ENCODE measurements around the gene RPL36. TPM values are rescaled to one million over a fixed set of nuclear protein-coding genes. Genes with fewer than 3 reads are reported as not detected.

Gene RPL36
- total and polyA plus RNA-seq, 9 of the 15 experiments (the other 6 are each of a cell fraction or from before 2014, with no cell fraction given), result 350 to 3,412 (median 1,507) TPM

DNA sequence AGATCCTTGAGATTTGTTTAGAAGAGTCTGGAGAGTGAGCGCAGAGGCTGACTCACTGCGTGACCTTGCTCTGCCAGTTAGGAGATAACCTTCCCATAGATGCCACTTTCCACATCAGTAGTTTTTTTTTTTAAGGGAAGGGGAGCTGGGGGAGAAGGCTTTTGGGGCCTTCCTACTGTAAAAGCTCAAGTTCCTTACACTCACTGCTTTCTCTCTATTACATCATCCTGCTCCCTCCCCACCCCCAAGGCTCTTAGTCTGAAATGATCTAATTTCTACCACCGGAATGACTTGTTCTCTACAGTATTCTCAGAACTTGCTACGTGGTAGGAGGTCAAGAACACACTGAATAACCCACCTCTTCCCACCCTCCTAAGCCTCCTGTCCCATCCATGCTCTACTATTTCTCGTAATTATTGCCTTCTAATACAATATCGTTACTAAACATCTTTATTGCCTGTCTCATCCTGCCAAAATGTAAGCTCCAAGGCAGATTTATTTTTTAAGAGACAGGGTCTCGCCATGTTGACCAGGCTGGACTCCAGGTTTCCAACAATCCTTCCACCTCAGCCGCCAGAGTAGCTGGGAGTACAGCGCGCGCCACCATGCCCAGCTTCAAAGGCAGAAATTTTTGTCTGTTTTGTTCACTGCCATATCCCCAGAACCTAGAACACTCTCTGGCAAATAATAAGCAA is 28.6 kb downstream of the RPL36 start (continued):
- TF ChIP-seq ZNF311 (CRISPR knock-in tag; IDR thresholded peaks at IDR 0.05) (0 out of 2 replicates have a peak, but pooled peaks have one; percentile 21), ZNF253 (CRISPR knock-in tag; conservative IDR thresholded peaks at IDR 0.05) (no peak), PHF20 (IDR thresholded peaks at IDR 0.05; ENCODE audit: partially characterized antibody) (no peak), GTF2F1 (IDR thresholded peaks at IDR 0.05; ENCODE audit: low read depth, low read length) (no peak), PCBP1 (IDR thresholded peaks at IDR 0.05; ENCODE audit: low read depth, low read length, poor library complexity, severe bottlenecking) (no peak), BACH1 (tag; IDR thresholded peaks at IDR 0.05) (peak; percentile 70; the same call in 1 of the 2 replicates), ZFPM2 (CRISPR knock-in tag; IDR thresholded peaks at IDR 0.05) (peak; percentile 74; the same call in 1 of the 2 replicates), DACH1 (IDR thresholded peaks at IDR 0.05; ENCODE audit: partially characterized antibody) (no peak), CAMTA2 (CRISPR knock-in tag; conservative IDR thresholded peaks at IDR 0.05) (no peak), TCFL5 (CRISPR knock-in tag; conservative IDR thresholded peaks at IDR 0.05) (no peak), ZFP1 (CRISPR knock-in tag; IDR thresholded peaks at IDR 0.05) (no peak), ZNF707 (CRISPR knock-in tag; conservative IDR thresholded peaks at IDR 0.05) (no peak), NR1H2 (CRISPR knock-in tag; IDR thresholded peaks at IDR 0.05) (no peak), NFYB (IDR thresholded peaks at IDR 0.05; ENCODE audit: extremely low read depth, insufficient read length) (no peak), TRIM24 (IDR thresholded peaks at IDR 0.05) (peak; percentile 78 to 85; a peak in 3 of 4 replicates), POLR2B (IDR thresholded peaks at IDR 0.05; ENCODE audit: low read depth, partially characterized antibody) (peak; percentile 98), XRCC3 (IDR thresholded peaks at IDR 0.05) (no peak), ZNF124 (CRISPR knock-in tag; IDR thresholded peaks at IDR 0.05) (no peak), BRD9 (IDR thresholded peaks at IDR 0.05; ENCODE audit: low read depth, partially characterized antibody) (peak; percentile 90), ZNF347 (CRISPR knock-in tag; IDR thresholded peaks at IDR 0.05; ENCODE audit: low read depth) (no peak), CCNT2 (IDR thresholded peaks at IDR 0.05; ENCODE audit: borderline replicate concordance, extremely low read depth, insufficient read length, low read depth, low read length) (no peak), CHD4 (IDR thresholded peaks at IDR 0.05; ENCODE audit: insufficient read depth, insufficient replicate concordance, low read depth, low read length, poor library complexity, severe bottlenecking) (no peak)
- TF ChIP-seq, protein P1, sequence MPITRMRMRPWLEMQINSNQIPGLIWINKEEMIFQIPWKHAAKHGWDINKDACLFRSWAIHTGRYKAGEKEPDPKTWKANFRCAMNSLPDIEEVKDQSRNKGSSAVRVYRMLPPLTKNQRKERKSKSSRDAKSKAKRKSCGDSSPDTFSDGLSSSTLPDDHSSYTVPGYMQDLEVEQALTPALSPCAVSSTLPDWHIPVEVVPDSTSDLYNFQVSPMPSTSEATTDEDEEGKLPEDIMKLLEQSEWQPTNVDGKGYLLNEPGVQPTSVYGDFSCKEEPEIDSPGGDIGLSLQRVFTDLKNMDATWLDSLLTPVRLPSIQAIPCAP (CRISPR knock-in tag; IDR thresholded peaks at IDR 0.05; ENCODE audit: borderline replicate concordance), result no peak; the same call in 1 of the 2 replicates
- TF ChIP-seq, protein P2, sequence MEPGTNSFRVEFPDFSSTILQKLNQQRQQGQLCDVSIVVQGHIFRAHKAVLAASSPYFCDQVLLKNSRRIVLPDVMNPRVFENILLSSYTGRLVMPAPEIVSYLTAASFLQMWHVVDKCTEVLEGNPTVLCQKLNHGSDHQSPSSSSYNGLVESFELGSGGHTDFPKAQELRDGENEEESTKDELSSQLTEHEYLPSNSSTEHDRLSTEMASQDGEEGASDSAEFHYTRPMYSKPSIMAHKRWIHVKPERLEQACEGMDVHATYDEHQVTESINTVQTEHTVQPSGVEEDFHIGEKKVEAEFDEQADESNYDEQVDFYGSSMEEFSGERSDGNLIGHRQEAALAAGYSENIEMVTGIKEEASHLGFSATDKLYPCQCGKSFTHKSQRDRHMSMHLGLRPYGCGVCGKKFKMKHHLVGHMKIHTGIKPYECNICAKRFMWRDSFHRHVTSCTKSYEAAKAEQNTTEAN (CRISPR knock-in tag; IDR thresholded peaks at IDR 0.05), result no peak
- TF ChIP-seq, protein P3, sequence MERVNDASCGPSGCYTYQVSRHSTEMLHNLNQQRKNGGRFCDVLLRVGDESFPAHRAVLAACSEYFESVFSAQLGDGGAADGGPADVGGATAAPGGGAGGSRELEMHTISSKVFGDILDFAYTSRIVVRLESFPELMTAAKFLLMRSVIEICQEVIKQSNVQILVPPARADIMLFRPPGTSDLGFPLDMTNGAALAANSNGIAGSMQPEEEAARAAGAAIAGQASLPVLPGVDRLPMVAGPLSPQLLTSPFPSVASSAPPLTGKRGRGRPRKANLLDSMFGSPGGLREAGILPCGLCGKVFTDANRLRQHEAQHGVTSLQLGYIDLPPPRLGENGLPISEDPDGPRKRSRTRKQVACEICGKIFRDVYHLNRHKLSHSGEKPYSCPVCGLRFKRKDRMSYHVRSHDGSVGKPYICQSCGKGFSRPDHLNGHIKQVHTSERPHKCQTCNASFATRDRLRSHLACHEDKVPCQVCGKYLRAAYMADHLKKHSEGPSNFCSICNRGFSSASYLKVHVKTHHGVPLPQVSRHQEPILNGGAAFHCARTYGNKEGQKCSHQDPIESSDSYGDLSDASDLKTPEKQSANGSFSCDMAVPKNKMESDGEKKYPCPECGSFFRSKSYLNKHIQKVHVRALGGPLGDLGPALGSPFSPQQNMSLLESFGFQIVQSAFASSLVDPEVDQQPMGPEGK (CRISPR knock-in tag; IDR thresholded peaks at IDR 0.05; ENCODE audit: borderline replicate concordance), result no peak

Measured in K562 (cell line).